T-helper 2 cell (primary cell): ENCODE data around the gene PRMT3.
A peak's percentile ranks its signal among the peaks of the same experiment; 100 is the strongest.
"Not testable (repeated sequence)": the region's sequence is repeated elsewhere in the genome, so short reads cannot be mapped to it uniquely, and the experiment has no call there.

Source experiments
- DNase-seq, 5 experiments: peaks; one replicate each; pipeline versions ENCODE4 v3.0.0 to v3.0.0-alpha.2; 2012 to 2022

PRMT3 gene

GRCh38 chr11:20374741-20375300 lies 12.7 kb upstream of the PRMT3 start:
- DNase-seq = no peak

- no peak for DNase-seq
Observed at GRCh38 chr11:20376162-20376730, 11.3 kb upstream of the PRMT3 start.

- not testable (repeated sequence) for DNase-seq
Observed at GRCh38 chr11:20385996-20386395, 1.5 kb upstream of the PRMT3 start.

- peak in 1 of 5 experiments; percentile 0 for DNase-seq
Observed at GRCh38 chr11:20388096-20389055, 860 bp downstream of the PRMT3 start.

GRCh38 chr11:20397281-20397680 lies 9.8 kb downstream of the PRMT3 start:
- DNase-seq = peak in 2 of 5 experiments; percentile 6 to 84

DNA sequence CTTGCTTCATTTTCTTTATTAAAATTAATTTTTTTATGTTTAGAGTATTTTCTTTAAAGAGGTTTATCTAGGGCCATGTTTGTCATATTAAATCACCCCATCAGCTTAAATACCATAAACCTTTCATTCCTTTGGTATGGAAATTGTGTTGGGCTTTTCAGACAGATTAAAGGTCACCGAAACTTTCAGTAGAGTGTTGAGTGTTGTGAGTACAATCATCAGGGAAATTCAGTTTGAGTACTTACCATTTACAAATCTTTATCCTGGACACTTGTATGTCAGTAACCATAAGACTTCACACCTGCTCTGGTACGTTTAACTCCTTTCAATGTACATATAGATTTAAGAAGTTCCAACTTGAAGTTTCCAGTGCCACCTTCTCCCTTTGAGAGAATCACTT lies 12.0 kb downstream of the PRMT3 start:
- no peak for DNase-seq

- DNase-seq = no peak
Observed at GRCh38 chr11:20403059-20403458, 15.5 kb downstream of the PRMT3 start.

GRCh38 chr11:20406484-20406883 lies 19.0 kb downstream of the PRMT3 start:
- no peak for DNase-seq

- no peak for DNase-seq
Observed at GRCh38 chr11:20407344-20407743, 19.8 kb downstream of the PRMT3 start.

DNA sequence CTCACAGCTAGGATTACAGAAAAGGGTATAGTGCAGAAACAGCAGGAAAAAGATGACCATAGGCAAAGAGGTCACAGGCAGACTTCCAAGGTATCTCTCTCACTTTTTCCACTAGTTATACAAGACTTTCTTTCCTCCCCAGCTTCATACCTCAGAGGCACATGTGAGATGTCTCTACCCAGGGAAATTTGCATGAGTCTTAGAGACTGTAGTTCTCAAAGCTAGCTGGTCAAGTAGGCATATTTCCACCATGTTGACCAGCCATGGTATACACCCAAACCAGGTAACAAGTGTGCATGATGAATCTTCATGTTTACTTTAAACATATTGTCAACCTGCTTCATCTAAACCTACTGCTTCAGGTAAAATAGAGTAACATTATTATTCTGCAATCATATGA lies 27.9 kb downstream of the PRMT3 start:
- no peak for DNase-seq

GRCh38 chr11:20417771-20418170 lies 30.3 kb downstream of the PRMT3 start:
- peak in 1 of 5 experiments; percentile 37 for DNase-seq

- DNase-seq = peak in 1 of 5 experiments; percentile 18
Observed at GRCh38 chr11:20421946-20422345, 34.4 kb downstream of the PRMT3 start.

DNA sequence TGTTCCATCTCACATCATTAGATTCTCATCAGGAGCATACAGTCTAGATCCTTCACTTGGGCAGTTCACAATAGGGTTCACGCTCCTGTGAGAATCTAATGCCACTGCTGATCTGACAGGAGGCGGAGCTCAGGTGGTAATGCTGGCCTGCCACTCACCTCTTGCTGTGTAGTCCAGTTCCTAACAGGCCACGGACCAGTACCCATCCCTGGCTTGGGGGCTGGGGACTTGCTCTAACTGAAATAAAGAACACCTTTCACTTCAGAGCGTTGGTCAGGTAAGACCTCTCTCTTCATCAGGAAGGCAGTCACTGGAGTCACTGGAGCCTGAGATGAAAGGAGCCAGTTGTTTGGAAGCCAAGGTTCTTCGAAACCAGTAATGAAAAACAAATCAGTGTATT lies 41.7 kb downstream of the PRMT3 start:
- DNase-seq = no peak

- no peak for DNase-seq
Observed at GRCh38 chr11:20438637-20439036, 51.1 kb downstream of the PRMT3 start.

- DNase-seq = peak in 1 of 5 experiments; percentile 46
Observed at GRCh38 chr11:20443596-20443995, 56.1 kb downstream of the PRMT3 start.

DNA sequence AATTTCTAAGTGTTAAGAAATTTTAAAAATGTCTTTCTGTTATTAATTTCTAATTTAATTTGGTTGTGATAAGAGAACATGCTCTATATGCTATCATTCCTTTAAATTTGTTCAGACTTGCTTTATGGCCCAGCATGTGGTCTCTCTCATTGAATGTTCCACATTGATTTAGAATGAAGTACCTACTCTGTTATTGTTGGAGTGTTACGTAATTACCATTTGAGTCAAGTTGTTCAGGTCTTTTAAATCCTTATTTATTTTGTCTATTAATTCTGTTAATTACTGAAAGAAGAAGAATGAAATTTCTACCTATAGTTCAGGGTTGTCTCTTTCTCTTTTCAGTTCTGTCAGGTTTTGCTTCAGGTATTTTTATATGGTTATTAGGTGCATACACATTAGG lies 57.0 kb downstream of the PRMT3 start:
- no peak for DNase-seq

GRCh38 chr11:20448834-20449233 lies 61.3 kb downstream of the PRMT3 start:
- no peak for DNase-seq

GRCh38 chr11:20450829-20451228 lies 63.3 kb downstream of the PRMT3 start:
- DNase-seq = peak in 1 of 5 experiments; percentile 12

DNA sequence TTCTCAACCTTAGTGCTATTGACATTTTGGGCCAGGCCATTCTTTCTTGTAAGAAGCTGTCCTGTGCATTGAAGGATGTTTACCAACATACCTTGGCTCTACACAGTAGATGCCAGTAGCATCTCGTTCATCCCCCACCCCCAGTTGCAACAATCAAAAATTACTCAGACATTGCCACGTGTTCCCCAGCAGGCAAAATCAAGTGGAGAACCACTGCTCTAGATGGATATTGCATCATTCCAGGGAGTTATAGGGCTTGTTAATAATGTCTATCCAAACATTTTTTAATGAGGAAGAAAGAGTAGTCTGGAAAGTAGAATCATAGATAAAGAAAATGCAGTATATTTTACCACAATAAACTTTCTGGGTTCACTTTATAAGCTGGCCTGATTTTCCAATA lies 64.1 kb downstream of the PRMT3 start:
- no peak for DNase-seq

- no peak for DNase-seq
Observed at GRCh38 chr11:20452585-20452984, 65.1 kb downstream of the PRMT3 start.

DNA sequence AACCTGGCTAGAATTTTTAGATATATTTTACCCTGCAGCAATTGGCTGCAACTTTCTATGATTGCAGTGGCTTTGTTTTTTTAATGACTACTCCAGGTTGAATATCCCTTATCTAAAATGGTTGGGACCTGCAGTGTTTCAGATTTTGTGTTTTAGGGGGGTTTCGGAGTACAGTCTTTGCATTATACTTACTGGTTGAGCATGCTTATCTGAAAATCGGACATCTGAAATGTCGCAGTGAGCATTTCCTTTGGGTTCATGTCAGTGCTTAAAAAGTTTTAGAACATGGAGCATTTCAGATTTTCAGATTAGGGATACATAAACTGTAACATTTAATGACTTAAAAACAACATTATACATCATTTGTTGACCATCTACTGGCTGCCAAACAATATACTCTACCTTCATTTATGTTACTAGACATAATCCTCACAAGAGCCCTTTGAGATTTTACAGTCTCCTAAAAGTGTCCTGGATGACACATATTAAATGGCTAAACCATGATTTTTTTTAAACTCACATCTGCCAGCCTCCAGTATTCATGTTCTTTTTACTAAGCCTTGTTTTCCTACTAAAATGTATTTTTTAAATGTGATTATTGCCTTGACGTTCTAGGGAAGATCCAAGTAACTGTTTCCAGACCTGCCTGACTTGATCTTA lies 66.3 kb downstream of the PRMT3 start:
- no peak for DNase-seq

DNA sequence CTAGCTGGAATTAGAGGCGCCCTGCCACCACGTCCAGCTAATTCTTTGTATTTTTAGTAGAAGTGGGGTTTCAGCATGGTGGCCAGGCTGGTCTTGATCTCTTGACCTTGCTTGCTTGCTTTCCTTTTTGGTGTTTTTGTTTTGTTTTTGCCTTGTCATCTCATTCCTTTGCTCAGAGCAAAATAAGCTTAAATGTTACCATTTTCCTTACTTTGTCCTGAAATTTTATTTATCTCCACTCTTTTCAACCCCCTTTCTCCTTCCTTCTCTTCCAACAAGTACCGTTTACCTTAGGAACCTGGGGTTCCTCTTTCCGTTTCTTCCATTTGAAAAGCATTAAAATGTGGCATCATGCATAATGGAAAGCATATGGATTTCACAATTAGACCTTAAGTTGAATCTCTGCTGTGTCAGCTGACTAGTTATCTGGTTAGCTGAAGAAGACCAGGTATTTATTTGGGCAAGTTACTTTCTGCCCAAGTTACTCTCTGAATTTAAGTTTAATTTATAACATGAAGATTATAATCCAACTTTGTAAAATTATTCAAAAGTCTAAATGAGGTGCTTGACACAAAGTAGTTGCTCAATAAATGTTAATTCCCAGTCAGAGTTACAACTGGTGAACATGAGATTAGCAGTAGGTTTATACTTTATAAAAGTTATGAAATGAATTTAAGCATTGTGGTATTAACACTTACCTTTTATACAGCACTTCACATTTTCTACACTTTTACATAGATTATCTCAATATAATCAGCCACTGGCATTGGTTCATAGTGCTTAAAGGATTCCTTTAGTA lies 69.7 kb downstream of the PRMT3 start:
- DNase-seq = no peak
